Mucosa of descending colon (tissue), 3 donors: ENCODE measurements around the gene ATF6B. TPM values are rescaled to one million over a fixed set of nuclear protein-coding genes. Genes with fewer than 3 reads are reported as not detected.

Experiments used
- ATAC-seq: fragments of 200-7000 bp; cut with Tn5 transposase; one replicate; pipeline ENCODE4 v1.9.1; 2020; ENCODE audit warnings: mild to moderate bottlenecking, moderate library complexity
- DNase-seq, 3 donors: peaks; one replicate each; pipeline ENCODE4 v3.0.0-alpha.2; 2020
- H3K36me3 ChIP-seq: fragments of 200-600 bp; one replicate; pipeline ENCODE4 v1.8.0; 2021; ENCODE audit warnings: low read depth, mild to moderate bottlenecking
- H3K4me1 ChIP-seq: fragments of 200-600 bp; one replicate; pipeline ENCODE4 v1.8.0; 2021; ENCODE audit warnings: low read depth, mild to moderate bottlenecking
- H3K4me3 ChIP-seq: fragments of 200-600 bp; one replicate; pipeline ENCODE4 v1.8.0; 2021; ENCODE audit warnings: mild to moderate bottlenecking
- H3K9me3 ChIP-seq: fragments of 200-600 bp; one replicate; pipeline ENCODE4 v1.8.0; 2021; ENCODE audit warnings: mild to moderate bottlenecking
- CTCF ChIP-seq: fragments of 200-600 bp; IDR thresholded peaks from one replicate; pipeline ENCODE4 v1.8.0; 2022; ENCODE audit warnings: antibody characterized with exemption, mild to moderate bottlenecking
- intact Hi-C, 2 donors: fragments of 100-400 bp; cut with DNase I in 1 of 2; cut with micrococcal nuclease in 1 of 2; formaldehyde crosslinking; loops; one replicate each; pipeline versions ENCODE4 v1.11.0 to v1.11.1; 2022; cut with DNase I, micrococcal nuclease
- long read RNA-seq, 2 donors: library from polyadenylated mRNA; unstranded; transcript quantifications; one replicate each; pipeline ENCODE4 v2.0.0, GENCODE V29; 2019 to 2021
- total RNA-seq, 3 donors: library from RNA; stranded (reverse); fragmentation: NEBNext Ultra II Directional in 2 of 3; extraction: Animal tissue kit (Norgen Biotek cat#: 25700) in 2 of 3; gene quantifications; one replicate each; pipeline versions ENCODE4 v1.2.1 to v1.2.4, GENCODE V29; 2021 to 2023
- donor health status: DM: no; HTN: no; CAD: no; lungs with moderate emphysema.
- donor health status: DM: no; HTN: no; CAD: no.
- donor health status: DM: no; HTN: yes; CAD: no.

The ATF6B gene
- total RNA-seq, result 100 to 1,000 TPM in 1 of 3 donors, 10 to 100 TPM in 2; 79.9 to 121 (median 97.4) TPM
- long read RNA-seq, donor 1, transcript ATF6B-216 (8 exons, 1,176 nt), result major isoform, 9 of 20 reads
- long read RNA-seq, donor 1, partial matches to known transcripts, result 5 of 20 reads
- long read RNA-seq, donor 1, other reads (novel, unspliced or antisense), result 2 of 20 reads
- long read RNA-seq, donor 2, transcript ATF6B-216 (8 exons, 1,176 nt), result major isoform, 6 of 11 reads
- long read RNA-seq, donor 2, partial matches to known transcripts, result 4 of 11 reads
- long read RNA-seq, donor 2, other reads (novel, unspliced or antisense), result 1 of 11 reads

GRCh38 chr6:32127717-32128592 is at the start of gene ATF6B:
ATF6B (minus strand) TSS chr6:32128246; CDS start chr6:32128207, 39 bp downstream.
- Histone ChIP-seq H3K9me3 (no peaks in the 10 kb centered on the region), H3K36me3 (no peaks in the 10 kb centered on the region), H3K4me3 (peak within 1 kb of the TSS; percentile 80), H3K4me1 (peaks cover 25% of the 10 kb centered on the region)
- DNase-seq, result peak; percentile 95 to 99 (median 98)
- peak; percentile 92 for ATAC-seq
- TF ChIP-seq CTCF, result no peak
- intact Hi-C loops, result no loop called here

GRCh38 chr6:32177183-32177787 is 49.2 kb upstream of the ATF6B start:
- Histone ChIP-seq H3K4me3 (peak overlapping the region; percentile 25), H3K9me3 (no peaks in the 10 kb centered on the region), H3K36me3 (peaks cover 4% of the 10 kb centered on the region), H3K4me1 (peaks cover 40% of the 10 kb centered on the region)
- no peak for DNase-seq
- no peak for TF ChIP-seq CTCF
- peak; percentile 5 for ATAC-seq
- intact Hi-C loops, result no loop called here

GRCh38 chr6:32176476-32177182 is 48.6 kb upstream of the ATF6B start:
- H3K4me1 ChIP-seq, result peaks cover 37% of the 10 kb centered on the region
- no peak for TF ChIP-seq CTCF
- intact Hi-C loops, result no loop called here
- DNase-seq, result no peak
- no peak overlapping the region for H3K4me3 ChIP-seq
- no peaks in the 10 kb centered on the region for H3K9me3 ChIP-seq
- ATAC-seq, result no peak
- H3K36me3 ChIP-seq, result peaks cover 4% of the 10 kb centered on the region

GRCh38 chr6:32175711-32176475 is 47.8 kb upstream of the ATF6B start, which contains the start of gene AGPAT1:
AGPAT1 (minus strand) TSS chr6:32176084; CDS start chr6:32171496, 4,588 bp downstream.
- Histone ChIP-seq H3K9me3 (no peaks in the 10 kb centered on the region), H3K4me3 (peak within 1 kb of the TSS; percentile 58), H3K36me3 (peaks cover 4% of the 10 kb centered on the region), H3K4me1 (peaks cover 34% of the 10 kb centered on the region)
- ATAC-seq (peak; percentile 73), DNase-seq (peak; percentile 98 to 100 (median 99))
- no peak for TF ChIP-seq CTCF
- intact Hi-C loops, result no loop called here
